GM21526 (cell line): Measurements from ENCODE around the gene DYNC2LI1.

Source experiments
- ATAC-seq: cut with Tn5 transposase; IDR thresholded peaks from one replicate; pipeline ENCODE4 v1.9.1; 2021; ENCODE audit warnings: moderate library complexity; ENCODE audit not compliant: unreplicated experiment, low FRiP score

Gene DYNC2LI1

GRCh38 chr2:43840965-43841364 is 67.1 kb downstream of the DYNC2LI1 start:
- no peak for ATAC-seq

- ATAC-seq, result no peak
Observed at GRCh38 chr2:43841949-43842865, 68.4 kb downstream of the DYNC2LI1 start.

- no peak for ATAC-seq
Observed at GRCh38 chr2:43842866-43843226, 69.0 kb downstream of the DYNC2LI1 start.

- no peak for ATAC-seq
Observed at GRCh38 chr2:43845181-43845580, 71.3 kb downstream of the DYNC2LI1 start.

GRCh38 chr2:43846140-43846793 is 72.4 kb downstream of the DYNC2LI1 start:
- ATAC-seq, result no peak

- ATAC-seq, result no peak
Observed at GRCh38 chr2:43848214-43848613, 74.4 kb downstream of the DYNC2LI1 start.

- ATAC-seq, result no peak
Observed at GRCh38 chr2:43851011-43851980, 77.5 kb downstream of the DYNC2LI1 start.

- ATAC-seq, result no peak
Observed at GRCh38 chr2:43852196-43852730, 78.4 kb downstream of the DYNC2LI1 start.

GRCh38 chr2:43853141-43854081 is 79.6 kb downstream of the DYNC2LI1 start:
- ATAC-seq, result no peak

GRCh38 chr2:43854671-43855070 is 80.8 kb downstream of the DYNC2LI1 start:
- no peak for ATAC-seq

GRCh38 chr2:43855292-43855691 is 81.5 kb downstream of the DYNC2LI1 start:
- ATAC-seq, result no peak
